Stimulated activated naive CD8-positive, alpha-beta T cell treated with anti-CD3 and anti-CD28 coated beads, Interleukin-15, Interleukin-2, amounts not matched to agents 100 U/mL and 50 U/mL, for 24 hours (primary cell): Measurements from ENCODE around the gene KRTAP10-9.
A peak's percentile ranks its signal among the peaks of the same experiment; 100 is the strongest.
"Not testable (repeated sequence)": the region's sequence is repeated elsewhere in the genome, so short reads cannot be mapped to it uniquely, and the experiment has no call there.

Experiments
- ATAC-seq: fragments of 150-1000 bp; cut with Tn5 transposase; one replicate; pipeline ENCODE4 v1.10.0; 2021
- DNase-seq: peaks from one replicate; pipeline ENCODE4 v3.0.0; 2021

KRTAP10-9 gene, protein sequence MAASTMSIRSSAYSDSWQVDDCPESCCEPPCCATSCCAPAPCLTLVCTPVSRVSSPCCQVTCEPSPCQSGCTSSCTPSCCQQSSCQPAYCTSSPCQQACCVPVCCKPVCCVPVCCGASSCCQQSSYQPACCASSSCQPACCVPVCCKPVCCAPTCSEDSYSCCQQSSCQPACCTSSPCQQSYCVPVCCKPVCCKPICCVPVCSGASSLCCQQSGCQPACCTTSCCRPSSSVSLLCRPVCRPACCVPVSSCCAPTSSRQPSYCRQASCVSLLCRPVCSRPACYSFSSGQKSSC

DNA sequence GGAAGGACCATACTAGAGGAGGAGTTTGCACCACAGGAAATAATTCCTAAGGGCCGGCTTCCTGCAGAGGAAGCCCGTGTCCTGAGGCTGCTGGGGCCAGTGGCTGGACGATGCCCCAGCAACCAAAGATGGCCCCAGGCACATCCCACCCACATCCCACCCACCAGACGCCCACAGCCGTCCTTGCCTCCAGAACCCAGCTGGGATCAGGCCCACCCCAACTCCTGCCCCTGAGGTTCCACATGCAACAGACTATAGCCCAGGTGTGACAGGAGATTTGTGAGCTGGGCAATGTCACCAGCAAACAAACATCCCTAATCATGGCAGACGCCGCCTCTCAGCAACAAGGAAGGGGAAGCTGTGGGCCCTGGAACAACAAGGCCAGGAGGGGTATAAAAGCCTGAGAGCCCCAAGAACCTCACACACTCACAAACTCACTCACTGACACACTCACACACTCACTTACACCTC, at the start of gene KRTAP10-9:
Gene KRTAP10-9, plus strand, starts transcription at position 421 of the 471 bp plus-strand sequence. CDS start 79 bp downstream, outside the sequence.
- no peak for ATAC-seq
- DNase-seq = no peak

DNA sequence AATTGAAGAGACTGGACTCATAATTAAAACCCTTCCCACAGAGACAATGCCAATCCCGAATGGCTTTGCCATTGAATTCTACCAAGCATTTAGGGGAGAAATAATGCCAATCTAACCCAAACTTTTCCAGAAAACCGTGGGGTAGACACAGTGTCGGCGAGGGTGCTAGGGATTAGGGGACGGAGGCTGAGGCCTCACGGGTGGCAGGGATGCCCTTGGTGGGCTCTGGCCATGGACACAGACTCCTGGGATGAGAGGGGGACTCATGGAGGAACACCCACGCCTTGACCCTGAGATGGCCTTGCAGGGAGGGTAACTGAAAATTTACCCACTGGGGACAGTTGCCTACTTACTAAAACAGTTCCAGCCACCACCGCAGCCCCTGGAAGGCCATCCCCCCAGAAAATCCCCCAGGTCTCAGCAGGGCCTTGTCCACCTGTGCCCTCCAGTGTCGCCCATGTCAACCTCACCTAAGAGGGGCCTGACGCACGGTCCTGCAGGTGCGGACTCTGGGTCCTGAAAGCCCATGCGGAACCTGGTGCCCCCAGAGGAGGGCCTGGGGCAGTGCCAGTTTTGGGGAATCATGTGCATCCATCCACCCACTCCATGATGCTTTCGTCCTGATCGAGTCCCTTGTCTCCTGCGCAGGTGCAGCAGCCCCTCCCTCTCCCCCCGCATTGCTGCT, 48.4 kb upstream of the KRTAP10-9 start:
- ATAC-seq (no peak), DNase-seq (no peak)

DNA sequence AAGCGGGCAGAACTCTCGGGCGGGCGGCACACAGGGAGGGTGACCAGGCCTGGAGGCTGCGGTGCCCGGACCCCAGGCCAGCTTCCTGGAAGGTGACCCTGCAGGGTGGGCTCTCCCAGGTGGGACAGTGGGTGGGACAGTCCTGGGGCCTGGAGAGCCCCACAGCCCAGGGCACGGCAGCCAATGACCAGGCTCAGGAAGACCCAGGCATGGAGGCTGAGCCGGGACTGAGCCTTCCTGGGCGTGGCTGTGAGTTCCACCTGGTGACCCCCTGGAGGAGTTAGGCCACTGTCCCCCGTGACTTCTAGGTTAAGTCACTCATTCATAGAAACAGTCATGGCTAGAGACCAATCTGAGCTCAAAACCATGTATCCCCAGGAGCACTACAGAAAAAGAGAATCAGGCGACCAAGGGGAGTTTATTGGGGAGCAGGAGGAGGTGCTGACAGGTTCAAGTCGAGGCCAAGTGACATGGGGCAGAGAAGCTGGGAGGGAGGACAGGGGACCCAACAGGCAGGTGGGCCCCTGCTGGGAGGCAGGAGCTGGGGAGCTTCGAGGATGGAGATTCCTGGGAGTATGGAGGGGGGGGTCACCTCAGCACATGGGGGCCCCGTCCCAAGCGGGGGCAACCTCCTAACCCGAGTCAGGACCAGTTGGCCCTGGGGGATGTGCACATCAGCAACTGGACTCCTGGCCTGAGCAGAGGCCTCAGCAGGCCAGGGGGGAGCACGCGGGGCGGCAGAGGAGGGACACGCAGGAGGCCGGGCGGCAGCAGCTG, 47.6 kb upstream of the KRTAP10-9 start:
- ATAC-seq (peak; percentile 19), DNase-seq (no peak)

DNA sequence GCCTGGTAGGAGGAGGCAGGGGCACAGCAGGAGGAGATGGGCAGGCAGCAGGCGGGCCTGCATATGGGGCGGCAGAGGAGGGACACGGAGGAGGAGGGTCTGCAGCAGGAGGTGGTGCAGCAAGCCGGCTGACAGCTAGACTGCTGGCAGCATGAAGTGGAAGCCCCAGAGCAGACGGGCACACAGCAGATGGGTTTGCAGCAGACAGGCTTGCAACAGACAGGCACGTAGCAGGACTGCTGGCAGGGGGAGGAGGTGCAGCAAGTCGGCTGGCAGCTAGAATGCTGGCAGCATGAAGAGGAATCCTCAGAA, 47.1 kb upstream of the KRTAP10-9 start:
- DNase-seq = no peak
- ATAC-seq = no peak

DNA sequence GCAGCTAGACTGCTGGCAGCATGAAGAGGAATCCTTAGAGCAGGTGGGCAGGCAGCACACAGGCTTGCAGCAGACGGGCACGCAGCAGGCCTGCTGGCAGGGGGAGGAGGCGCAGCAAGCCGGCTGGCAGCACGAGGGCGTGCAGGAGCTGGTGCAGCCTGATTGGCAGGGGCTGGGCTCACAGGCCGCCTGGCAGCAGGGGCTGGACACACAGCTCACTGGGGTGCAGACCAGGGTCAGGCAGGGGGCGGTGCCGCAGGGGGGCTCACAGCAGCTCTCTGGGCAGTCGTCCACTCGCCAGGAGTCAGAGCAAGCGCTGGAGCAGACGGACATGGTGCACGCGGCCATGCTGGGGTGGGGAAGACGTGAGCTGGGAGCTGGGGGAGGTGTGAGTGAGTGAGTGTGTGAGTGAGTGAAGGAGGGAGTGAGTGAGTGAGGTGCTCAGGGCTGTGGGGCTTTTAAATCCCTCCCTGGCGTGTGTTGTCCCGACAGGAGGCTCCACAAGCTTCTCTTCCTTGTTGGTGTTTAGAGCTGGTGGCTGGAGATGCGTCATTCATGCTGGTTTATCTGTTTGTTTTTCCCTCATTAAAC, 46.6 kb upstream of the KRTAP10-9 start, which contains the start of gene KRTAP10-5:
Gene KRTAP10-5, minus strand, starts transcription at position 374 of the 591 bp plus-strand sequence. Its CDS starts 26 bp downstream, at position 348.
- ATAC-seq, DNase-seq: not testable (repeated sequence)

DNA sequence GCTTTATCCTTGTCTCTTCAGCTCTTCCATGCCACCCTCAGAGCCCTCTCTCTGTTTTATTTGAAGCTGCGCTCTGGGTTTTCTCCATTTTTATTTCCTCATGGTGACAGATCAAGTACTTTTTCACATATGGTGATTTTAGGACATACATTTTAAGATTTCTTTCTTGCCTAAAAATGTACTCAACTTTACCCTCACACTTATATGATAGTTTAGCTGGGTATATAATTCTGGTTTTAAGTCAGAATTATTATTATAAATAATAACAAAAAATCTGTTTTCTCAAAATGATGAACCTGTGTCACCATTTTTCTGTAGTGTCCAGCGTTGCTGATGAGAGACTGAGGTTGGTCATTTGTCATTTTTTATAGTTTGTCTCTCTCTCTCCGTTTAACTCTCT, 45.7 kb upstream of the KRTAP10-9 start:
- no peak for DNase-seq
- no peak for ATAC-seq

DNA sequence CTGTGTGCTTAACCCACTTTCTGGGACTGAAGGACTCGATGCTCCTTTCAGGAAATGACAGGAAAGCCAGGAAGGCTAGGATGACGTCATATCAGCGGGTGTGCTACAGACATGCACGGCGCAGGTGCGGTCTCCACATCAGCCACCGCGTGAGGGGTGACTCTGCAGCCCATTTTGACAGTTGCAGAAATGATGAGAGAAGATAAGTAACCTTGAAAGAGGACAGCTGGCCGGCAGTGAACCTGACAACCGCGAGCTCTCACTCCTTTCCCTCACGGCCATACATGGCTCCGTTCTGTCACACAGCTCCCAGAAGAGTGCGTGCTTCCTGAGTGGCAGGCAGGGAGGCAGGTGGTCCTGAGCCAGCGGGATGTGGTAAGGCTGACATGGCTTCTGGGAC, 44.8 kb upstream of the KRTAP10-9 start:
- ATAC-seq = no peak
- DNase-seq = no peak

DNA sequence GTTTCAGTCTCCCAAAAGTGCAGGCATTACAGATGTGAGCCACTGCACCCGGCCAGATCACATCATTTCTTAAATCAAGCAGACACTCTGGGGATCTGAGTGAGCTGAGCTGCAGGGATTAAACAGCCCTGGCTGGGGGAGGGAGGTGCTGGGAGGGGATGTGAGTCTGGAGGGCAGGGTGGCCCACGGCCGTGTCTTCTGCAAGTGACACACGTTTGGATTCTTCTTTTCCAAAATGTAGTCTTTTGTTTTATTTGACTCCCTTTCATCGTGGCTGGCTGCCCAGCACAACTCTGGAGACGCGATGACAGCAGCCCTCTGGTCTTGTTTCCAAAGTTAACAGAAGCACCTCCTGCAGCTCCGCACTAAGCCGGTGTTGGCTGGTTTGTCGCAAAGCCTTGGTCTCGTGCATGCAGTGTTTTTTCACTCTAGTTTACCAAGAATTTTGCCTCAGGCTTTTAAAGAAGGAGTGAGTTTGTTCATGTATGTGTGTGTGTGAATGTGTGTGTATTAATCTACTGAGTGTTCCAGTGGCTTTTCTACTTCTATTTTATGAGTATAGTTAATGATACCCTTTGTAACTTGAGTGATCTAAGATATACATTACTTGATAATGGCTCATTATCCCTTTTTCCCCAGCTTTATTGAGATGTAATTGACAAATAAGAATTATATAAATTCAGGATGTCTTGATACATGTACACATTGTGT, 43.6 kb upstream of the KRTAP10-9 start:
- DNase-seq = no peak
- ATAC-seq = no peak

DNA sequence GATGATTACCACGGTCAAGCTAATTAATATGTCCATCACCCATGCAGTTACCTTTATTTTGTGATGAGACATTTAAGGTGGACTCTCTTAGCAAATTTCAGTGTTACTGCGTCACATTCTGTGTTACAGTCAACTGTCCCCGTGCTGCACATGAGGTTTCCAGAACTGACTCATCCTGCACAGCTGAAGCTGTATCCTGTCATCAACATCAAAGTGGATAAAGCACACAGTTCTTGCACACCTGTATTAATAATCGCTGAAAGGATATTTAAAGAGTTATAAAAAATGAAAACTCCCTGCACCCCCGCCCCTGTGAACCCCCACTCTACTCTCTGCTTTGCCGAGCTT, 43.1 kb upstream of the KRTAP10-9 start:
- DNase-seq (no peak), ATAC-seq (peak; percentile 32)

DNA sequence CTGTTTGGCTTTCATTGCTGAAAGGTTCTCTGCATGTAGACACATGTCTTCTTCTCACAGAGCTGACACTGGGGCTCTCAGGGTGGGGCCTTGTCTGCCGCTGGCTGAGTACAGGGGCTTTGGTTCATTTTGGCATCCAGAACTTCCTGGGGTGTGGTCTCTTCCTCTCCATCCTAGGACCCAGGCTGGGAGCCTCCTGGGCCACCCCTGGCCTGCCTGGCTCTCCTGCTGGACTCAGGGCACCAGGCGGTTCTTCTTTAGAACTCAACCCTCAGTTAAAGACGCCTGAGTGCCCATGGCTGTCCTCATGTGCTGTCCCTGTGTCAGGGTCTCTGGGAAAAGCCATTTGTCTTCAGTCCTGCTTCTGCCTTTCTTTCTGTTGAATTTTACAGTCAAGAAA, 41.0 kb upstream of the KRTAP10-9 start:
- DNase-seq (no peak), ATAC-seq (no peak)

DNA sequence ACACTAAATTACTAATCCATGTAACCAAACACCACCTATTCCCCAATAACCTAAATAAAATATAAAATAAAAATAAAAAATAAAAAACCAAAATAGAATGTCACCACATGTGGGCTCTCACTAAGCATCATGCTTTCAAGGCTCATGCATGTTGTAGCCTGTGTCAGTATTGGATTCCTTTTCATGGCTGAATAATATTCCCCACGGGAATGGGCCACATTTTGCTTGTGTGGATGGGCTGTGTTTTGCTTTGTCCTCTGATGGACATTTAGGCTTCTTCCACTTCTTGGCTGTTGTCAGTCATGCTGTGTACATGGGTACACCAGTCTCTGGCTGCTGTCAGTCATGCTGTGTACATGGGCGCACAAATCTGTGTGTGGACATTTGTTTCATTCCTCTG, 37.8 kb upstream of the KRTAP10-9 start:
- no peak for ATAC-seq
- DNase-seq = no peak

DNA sequence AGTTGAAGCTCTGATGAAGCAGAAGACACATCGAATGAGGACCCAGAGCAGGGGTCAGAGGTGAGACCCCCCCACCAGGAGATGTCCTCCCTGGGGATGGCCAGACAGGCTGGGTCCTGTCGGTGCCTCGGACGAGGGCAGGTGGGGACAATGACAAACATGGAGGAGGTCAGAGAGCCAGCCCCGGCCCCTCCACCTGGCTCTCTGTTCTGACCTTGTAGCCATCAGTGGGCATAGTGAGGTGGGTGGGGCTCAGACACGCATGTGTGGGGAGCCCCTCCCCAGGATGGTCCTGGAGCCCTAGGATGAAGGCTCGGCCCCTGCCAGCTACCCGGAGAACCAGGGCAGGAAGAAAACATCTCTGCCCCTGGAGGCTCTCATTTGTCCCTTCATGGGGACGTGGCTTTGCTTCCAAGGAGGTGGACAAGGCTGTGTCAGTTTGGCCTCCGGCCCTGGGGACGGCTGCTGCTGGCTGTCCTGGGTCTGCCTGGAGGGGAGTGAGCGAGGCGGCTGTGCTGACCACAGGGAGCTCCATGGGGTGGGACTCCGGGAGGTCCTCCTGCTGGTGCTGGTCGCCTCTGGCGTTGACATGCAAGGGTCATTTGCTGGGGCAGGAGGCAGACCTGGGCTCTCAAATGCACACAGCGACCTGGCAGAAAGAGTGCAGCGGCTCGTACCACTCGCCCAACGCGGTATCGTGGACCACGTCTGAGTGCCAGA, 37.1 kb upstream of the KRTAP10-9 start:
- DNase-seq = no peak
- ATAC-seq = no peak

DNA sequence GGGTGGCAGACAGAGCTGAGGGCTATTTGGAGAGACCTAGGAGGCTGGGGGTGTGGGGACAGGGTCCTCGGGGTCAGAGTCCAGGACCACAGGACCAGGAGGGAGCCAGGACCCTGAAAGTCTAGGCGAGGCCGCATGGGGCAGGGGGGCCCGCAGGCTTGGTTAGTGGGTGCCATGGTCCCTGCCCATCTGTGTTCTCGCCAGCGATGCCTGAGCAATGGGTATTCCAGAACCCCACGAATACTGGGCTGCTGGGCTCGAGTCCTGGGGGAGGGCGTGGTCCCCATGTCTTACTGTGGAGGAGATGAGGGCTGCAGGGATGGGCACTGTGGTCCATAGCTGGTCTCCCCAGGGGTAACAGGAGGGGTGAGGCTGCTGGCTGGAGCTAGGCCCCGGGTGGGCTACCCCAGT, 36.6 kb upstream of the KRTAP10-9 start:
- ATAC-seq (no peak), DNase-seq (no peak)

DNA sequence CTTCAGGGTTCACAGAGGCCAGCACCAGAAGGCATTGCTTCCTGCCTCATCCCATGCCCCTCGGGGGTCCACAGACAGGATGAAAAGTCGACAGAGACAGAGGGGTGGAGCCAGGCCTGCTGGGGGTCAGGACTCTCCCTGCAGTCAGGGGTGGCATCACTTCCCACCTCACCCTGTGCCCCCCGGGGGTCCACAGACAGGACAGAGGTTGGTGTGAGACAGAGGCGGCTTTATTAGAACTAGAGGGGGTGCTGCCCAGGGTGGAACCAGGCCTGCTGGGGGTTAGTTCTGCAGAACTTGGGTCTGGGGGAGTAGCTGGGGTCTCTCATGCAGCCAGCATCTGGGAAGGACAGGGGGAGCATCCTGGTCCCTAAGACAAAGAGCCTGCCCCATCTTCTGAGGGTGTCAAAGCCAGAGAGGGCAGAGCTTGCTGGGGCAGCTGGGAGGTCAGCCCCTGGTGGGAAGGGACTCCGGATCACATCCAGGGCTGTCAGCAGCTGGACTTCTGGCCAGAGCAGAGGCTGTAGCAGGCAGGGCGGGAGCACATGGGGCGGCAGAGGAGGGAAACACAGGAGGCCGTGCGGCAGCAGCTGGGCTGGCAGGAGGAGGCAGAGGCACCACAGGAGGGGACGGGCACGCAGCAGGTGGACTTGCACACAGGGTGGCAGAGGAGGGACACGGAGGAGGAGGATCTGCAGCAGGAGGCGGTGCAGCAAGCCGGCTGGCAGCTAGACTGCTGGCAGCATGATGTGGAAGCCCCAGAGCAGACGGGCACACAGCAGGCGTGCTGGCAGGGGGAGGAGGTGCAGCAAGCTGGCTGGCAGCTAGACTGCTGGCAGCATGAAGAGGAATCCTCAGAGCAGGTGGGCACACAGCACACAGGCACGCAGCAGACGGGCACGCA, 35.7 kb upstream of the KRTAP10-9 start:
- not testable (repeated sequence) for DNase-seq

DNA sequence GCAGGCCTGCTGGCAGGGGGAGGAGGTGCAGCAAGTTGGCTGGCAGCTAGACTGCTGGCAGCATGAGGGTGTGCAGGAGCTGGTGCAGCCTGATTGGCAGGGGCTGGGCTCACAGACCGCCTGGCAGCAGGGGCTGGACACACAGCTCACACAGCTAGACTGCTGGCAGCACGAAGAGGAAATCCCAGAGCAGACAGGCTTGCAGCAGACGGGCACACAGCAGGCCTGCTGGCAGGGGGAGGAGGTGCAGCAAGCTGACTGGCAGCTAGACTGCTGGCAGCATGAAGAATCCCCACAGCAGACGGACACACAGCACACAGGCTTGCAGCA, 35.1 kb upstream of the KRTAP10-9 start:
- not testable (repeated sequence) for DNase-seq, ATAC-seq

More for the DNA sequence above, 35.7 kb upstream of the KRTAP10-9 start:
- not testable (repeated sequence) for ATAC-seq

DNA sequence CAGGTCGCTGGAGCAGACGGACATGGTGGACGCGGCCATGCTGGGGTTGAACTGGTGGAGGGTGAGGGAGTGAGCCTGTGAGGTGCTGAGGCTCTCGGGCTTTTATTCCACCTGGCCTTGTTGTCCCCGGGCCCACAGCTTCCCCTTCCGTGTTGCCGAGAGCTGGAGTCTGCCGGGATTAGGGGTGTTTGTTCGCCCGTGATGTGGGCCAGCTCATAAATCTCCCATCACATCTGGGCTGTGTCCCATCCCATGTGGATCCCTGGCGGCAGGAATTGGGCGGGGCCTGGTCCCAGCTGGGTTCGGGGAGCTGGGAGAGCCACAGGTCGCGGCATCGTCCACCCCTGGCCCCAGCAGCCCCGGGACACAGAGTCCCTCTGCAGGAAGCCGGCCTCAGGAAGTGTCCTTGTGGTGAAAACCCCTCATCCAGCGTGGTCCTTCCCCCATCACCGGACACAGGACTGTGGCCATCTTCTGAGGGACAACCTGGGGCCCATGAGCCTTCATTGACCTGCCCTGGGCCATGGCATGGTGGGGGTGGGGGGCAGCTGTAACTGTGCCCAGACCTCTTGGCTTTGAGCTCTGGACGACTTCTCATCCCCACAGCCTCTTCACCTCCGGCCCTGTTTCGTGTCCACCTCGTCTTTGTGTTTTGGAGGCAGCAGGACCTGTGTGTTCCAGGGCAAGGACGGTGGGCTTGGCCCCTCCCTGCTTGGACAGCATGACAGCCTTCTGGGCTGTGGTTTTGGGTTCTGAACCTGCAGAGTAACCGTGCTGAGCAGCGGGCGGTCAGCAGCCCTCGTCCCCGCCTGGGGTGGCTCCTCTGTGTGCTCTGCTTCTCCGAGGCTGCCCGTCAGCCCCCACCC, 34.2 kb upstream of the KRTAP10-9 start, which contains the start of gene KRTAP10-6:
Gene KRTAP10-6, minus strand, starts transcription at position 60 of the 866 bp plus-strand sequence. Its CDS starts 21 bp downstream, at position 39.
- DNase-seq (no peak), ATAC-seq (no peak)

DNA sequence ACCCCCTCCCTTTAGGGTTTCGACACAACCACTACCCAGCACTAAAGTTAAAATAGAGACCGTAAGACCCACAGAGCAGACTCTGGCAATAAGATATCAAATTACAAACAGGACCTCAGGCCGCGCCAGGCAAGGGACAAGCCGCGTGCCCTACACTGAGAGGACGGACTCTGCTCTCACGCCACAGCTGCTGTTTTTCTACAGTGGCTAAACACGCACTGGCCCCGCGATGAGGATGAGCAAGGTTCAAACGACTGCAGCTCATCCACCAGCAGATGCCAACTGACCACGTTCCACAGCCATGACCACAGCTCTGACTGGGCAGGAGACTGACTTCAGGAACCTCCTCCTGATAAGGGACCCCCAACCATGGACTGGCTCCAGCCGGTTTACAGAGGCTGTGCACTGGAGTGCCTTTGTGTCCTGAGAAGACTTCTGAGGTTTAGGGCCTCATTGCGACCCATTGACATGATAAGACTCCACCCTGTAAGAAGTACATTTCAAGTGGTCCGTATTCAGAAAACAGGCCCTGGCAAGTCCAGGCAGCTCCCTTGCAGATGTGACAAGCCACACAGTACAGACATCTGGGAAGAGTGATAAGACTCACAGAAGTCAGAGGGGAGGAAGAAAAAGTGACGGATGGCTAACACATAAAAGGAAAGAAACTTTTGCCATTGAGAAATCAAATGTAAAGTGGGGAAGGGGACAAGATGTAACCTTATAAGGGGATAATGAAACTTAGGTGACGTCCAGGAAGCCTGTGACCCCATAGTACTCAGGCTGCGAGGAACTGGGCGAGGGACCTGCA, 33.1 kb upstream of the KRTAP10-9 start:
- ATAC-seq (no peak), DNase-seq (no peak)

DNA sequence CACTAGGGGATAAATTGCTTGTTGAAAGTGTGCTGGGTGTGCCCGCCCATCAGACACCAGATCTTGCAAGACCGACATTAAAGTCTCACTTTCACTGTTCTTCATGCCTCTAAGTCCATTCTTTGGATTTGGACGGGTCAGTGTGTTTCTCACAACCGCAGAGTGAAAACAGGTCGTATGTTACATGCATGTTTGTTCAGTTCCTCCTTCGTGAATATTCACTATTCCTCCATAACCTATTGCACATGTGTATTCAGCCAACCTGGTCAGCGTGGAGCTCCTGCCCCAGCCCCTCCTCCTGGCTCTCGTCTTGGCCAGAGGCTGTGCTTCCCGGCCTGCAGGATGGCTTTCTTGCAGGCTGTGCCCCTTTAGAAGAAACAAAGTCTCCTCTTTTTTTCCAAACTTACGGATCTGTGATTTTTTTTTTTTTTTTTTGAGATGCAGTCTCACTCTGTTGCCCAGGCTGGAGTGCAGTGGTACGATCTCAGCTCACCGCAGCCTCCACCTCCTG, 32.4 kb upstream of the KRTAP10-9 start:
- no peak for DNase-seq
- ATAC-seq = no peak
